GM12872 (cell line): ENCODE measurements around the gene CRHBP.

Source experiments
- TF ChIP-seq, protein P1 (sequence below): IDR thresholded peaks from 3 replicates; pipeline ENCODE4 v1.5.1; 2011; ENCODE audit warnings: low read depth, mild to moderate bottlenecking, low read length, moderate library complexity; ENCODE audit not compliant: insufficient read depth

The CRHBP gene

DNA sequence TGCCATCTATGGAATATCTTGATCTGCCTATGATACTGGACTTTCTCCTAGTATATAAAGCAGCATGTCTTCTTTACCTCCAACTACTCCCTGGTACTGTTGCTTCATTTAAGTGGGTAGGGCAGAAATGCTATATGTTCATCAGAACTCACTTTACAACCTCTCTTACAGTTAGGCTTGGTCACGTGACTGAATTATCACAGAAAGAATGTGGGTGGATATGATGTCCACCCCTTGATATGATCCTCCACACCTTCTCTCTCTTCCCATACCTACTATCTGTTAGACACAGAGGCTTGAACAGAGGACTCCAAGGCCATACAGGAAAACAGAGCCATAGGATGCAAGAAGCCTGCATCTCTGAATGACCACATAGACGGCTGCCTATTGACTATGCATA, 19.8 kb downstream of the CRHBP start:
- TF ChIP-seq, protein P1, sequence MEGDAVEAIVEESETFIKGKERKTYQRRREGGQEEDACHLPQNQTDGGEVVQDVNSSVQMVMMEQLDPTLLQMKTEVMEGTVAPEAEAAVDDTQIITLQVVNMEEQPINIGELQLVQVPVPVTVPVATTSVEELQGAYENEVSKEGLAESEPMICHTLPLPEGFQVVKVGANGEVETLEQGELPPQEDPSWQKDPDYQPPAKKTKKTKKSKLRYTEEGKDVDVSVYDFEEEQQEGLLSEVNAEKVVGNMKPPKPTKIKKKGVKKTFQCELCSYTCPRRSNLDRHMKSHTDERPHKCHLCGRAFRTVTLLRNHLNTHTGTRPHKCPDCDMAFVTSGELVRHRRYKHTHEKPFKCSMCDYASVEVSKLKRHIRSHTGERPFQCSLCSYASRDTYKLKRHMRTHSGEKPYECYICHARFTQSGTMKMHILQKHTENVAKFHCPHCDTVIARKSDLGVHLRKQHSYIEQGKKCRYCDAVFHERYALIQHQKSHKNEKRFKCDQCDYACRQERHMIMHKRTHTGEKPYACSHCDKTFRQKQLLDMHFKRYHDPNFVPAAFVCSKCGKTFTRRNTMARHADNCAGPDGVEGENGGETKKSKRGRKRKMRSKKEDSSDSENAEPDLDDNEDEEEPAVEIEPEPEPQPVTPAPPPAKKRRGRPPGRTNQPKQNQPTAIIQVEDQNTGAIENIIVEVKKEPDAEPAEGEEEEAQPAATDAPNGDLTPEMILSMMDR = no peak

DNA sequence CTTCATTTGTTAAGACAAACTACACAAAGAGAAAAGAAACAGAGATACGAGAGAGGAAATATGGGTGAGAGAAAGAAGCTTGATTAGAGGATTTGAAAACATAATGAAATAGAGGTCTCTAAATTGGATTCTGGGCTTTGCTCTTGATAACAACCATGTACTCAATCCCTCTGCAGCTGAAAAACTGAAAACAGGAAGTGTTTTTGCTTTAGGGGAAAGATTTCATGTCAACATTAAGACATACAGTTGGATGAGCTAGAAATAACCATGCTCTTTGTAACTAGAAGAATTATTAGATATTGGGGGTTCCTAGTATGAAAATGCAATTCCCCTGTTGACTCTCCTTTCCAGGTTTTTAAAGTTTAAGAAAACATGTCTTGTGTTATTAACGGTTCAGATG, 21.9 kb downstream of the CRHBP start:
- TF ChIP-seq, protein P1 = no peak

DNA sequence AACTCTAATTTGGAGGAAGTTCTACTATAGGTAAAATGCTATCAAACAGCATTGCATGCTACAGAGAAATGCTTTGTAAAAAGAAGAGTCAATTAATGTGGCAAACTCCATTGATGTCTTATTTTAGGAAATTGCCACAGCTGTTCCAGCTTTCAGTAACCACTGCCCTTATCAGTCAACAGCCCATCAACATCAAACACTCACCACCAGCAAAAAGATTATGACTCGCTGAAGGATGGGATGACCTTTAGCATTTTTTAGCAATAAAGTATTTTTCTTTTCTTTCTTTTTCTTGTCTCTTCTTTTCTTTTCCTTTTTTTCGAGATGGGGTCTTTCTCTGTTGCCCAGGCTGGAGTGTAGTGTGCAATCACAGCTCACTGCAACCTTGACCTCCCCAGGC, 26.0 kb downstream of the CRHBP start:
- TF ChIP-seq, protein P1 = no peak

DNA sequence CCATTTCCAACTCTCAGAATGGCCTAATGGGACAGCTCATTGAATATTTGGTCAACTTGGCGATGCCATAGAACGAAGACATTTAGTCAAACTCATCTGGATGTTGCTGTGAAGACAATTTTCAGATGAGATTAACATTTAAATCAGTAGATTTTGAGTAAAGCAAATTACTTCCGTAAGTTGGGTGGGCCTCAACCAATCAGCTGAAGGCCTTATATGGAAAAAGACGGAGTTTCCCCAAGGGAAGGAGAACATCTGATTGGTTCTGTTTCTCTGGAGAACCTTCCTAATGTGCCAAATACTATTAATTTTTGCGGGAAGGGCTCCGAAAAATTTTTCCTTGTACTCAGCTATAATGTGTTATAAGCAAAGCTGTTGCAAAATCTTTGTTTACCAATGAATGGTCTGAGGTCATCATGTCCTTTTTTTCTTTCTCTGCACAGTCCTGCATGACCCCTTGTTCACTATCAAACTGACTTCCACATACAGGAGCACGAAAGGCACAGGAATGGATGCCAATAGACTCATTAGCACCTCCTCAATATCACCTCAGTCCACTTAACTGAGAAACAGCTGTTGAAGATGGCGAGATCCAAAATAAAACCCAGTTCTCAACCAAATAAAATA, 27.8 kb downstream of the CRHBP start:
- TF ChIP-seq, protein P1 = no peak

DNA sequence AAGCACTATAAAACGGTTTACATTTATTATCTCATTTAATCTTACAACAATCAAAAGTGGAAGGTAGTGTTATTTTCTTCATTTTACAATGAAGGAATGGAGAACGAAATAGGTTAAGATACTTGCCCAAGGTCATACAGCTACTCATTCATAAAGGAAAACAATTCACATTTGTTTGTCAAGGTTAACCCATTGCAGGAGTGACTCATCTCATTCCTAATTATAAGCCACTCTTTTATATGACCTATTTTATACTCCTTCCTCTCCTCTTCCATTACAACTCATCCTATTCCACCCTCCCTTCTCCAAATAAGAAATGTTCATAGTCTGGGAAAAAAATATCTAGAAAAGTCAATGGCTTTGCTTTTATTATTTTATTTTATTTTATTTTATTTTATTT, 29.6 kb downstream of the CRHBP start:
- TF ChIP-seq, protein P1 = no peak

DNA sequence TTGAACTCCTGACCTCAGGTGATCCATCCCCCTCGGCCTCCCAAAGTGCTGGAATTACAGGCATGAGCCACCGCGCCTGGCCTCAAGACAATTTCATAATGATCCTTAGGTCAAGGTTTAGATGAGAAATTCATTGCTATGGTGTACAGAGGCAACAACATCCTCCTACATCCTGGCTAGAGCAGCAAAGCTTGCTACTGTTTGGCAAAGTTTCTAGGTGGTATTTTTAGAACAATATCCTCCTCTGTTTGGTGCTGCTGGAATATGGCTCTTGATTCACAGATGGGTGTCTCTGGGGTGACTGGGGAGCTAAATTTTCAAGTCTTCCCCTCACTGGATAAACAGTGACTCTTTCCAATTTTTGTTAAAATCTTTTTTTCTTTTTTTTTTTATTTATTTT, 30.6 kb downstream of the CRHBP start:
- TF ChIP-seq, protein P1 = no peak

DNA sequence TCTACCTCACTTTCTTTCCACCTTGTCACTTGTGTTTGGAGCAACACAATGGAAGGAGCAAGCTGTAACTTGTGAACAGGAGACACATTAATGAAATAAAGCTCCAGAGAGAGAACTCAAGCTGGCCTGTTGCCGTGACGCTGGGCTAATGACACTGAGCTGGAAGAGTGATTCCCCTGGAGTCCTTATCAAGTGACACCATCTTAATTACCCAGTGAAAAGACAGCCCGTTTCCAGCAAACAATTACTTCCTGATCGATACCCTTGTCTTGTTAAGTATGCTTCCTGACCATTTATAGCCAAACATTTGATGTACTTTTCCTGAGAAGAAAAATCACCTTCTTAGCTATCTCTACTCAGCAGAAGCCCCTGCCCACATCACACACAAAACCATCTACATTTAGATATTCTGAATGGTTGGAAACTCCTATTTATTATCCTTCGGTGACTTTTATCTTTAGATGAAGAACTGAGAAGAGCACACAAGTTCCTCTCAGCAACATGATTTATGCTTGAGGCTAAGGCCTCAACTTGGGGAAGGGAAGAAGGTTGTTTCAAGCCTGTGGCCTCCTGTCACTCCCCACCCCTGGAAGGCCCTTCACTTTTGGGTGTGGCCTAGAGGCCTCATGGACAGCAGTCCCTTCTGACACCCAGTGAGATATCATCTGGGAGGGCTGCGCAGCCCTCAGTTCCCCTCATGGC, 34.1 kb downstream of the CRHBP start:
- TF ChIP-seq, protein P1 = no peak
